KOPT-K1 (cell line): Measurements from ENCODE around the gene LRRN4.
"Not testable (repeated sequence)": the region's sequence is repeated elsewhere in the genome, so short reads cannot be mapped to it uniquely, and the experiment has no call there.

ENCODE experiments used
- H3K27ac ChIP-seq: fragments of 200-600 bp; sonication (generic); 2 replicates; pipeline ENCODE4 v1.5.1; 2016; ENCODE audit warnings: antibody characterized with exemption, mild to moderate bottlenecking, low read depth, low read length; ENCODE audit not compliant: poor library complexity, severe bottlenecking
- H3K36me3 ChIP-seq: fragments of 200-600 bp; sonication (generic); 2 replicates; pipeline ENCODE4 v1.5.1; 2017; ENCODE audit warnings: antibody characterized with exemption, mild to moderate bottlenecking, low read length, moderate library complexity; ENCODE audit not compliant: insufficient read depth
- H3K9me3 ChIP-seq: fragments of 200-600 bp; sonication (generic); 2 replicates; pipeline ENCODE4 v1.5.1; 2017; ENCODE audit warnings: antibody characterized with exemption, low read length, mild to moderate bottlenecking; ENCODE audit not compliant: insufficient read depth, poor library complexity, severe bottlenecking

The LRRN4 gene

GRCh38 chr20:6048391-6048790 lies 5.5 kb downstream of the LRRN4 start:
- Histone ChIP-seq H3K27ac (no peak overlapping the region), H3K9me3 (no peaks in the 10 kb centered on the region), H3K36me3 (no peaks in the 10 kb centered on the region)

GRCh38 chr20:6046432-6046831 lies 7.4 kb downstream of the LRRN4 start:
- Histone ChIP-seq H3K27ac (no peak overlapping the region), H3K36me3 (peaks cover 12% of the 10 kb centered on the region; the same call in 1 of the 2 replicates), H3K9me3 (no peaks in the 10 kb centered on the region)

- H3K9me3 ChIP-seq, result no peaks in the 10 kb centered on the region
- peaks cover 20% of the 10 kb centered on the region for H3K36me3 ChIP-seq
Observed at GRCh38 chr20:6045566-6045965, 8.3 kb downstream of the LRRN4 start.

GRCh38 chr20:6044115-6044514 lies 9.7 kb downstream of the LRRN4 start:
- Histone ChIP-seq H3K36me3 (peaks cover 35% of the 10 kb centered on the region), H3K9me3 (no peaks in the 10 kb centered on the region), H3K27ac (no peak overlapping the region)

More at GRCh38 chr20:6045566-6045965, 8.3 kb downstream of the LRRN4 start:
- no peak overlapping the region for H3K27ac ChIP-seq

- H3K36me3 ChIP-seq, result peaks cover 57% of the 10 kb centered on the region
- H3K9me3 ChIP-seq, result no peaks in the 10 kb centered on the region
- no peak overlapping the region for H3K27ac ChIP-seq
Observed at GRCh38 chr20:6041808-6042265, 12.0 kb downstream of the LRRN4 start.

- Histone ChIP-seq H3K27ac (no peak overlapping the region), H3K36me3 (peaks cover 64% of the 10 kb centered on the region), H3K9me3 (no peaks in the 10 kb centered on the region)
Observed at GRCh38 chr20:6040958-6041807, 12.7 kb downstream of the LRRN4 start.

GRCh38 chr20:6040540-6040939 lies 13.3 kb downstream of the LRRN4 start:
- Histone ChIP-seq H3K27ac (no peak overlapping the region), H3K9me3 (no peaks in the 10 kb centered on the region), H3K36me3 (peaks cover 69% of the 10 kb centered on the region)

- peaks cover 76% of the 10 kb centered on the region for H3K36me3 ChIP-seq
- no peak overlapping the region for H3K27ac ChIP-seq
- H3K9me3 ChIP-seq, result no peaks in the 10 kb centered on the region
Observed at GRCh38 chr20:6039766-6040165, 14.1 kb downstream of the LRRN4 start.

- H3K9me3 ChIP-seq, result no peaks in the 10 kb centered on the region
- H3K27ac ChIP-seq, result no peak overlapping the region
- peaks cover 91% of the 10 kb centered on the region for H3K36me3 ChIP-seq
Observed at GRCh38 chr20:6038256-6038655, 15.6 kb downstream of the LRRN4 start.

- H3K9me3 ChIP-seq, result no peaks in the 10 kb centered on the region
- no peak overlapping the region for H3K27ac ChIP-seq
- peaks cover 95% of the 10 kb centered on the region for H3K36me3 ChIP-seq
Observed at GRCh38 chr20:6037082-6037481, 16.8 kb downstream of the LRRN4 start.

GRCh38 chr20:6036213-6036612 lies 17.6 kb downstream of the LRRN4 start:
- peaks cover 89% of the 10 kb centered on the region for H3K36me3 ChIP-seq
- no peaks in the 10 kb centered on the region for H3K9me3 ChIP-seq

GRCh38 chr20:6034134-6034969 lies 19.5 kb downstream of the LRRN4 start:
- Histone ChIP-seq H3K9me3 (no peaks in the 10 kb centered on the region), H3K36me3 (peaks cover 71% of the 10 kb centered on the region), H3K27ac (no peak overlapping the region)

More at GRCh38 chr20:6036213-6036612, 17.6 kb downstream of the LRRN4 start:
- H3K27ac ChIP-seq, result no peak overlapping the region

- not testable (repeated sequence) for H3K9me3 ChIP-seq
- H3K36me3 ChIP-seq, result peaks cover 56% of the 10 kb centered on the region
Observed at GRCh38 chr20:6032907-6033306, 21.0 kb downstream of the LRRN4 start.

GRCh38 chr20:6030453-6031080 lies 23.3 kb downstream of the LRRN4 start:
- Histone ChIP-seq H3K27ac (no peak overlapping the region), H3K36me3 (peaks cover 50% of the 10 kb centered on the region), H3K9me3 (no peaks in the 10 kb centered on the region)

More at GRCh38 chr20:6032907-6033306, 21.0 kb downstream of the LRRN4 start:
- H3K27ac ChIP-seq, result not testable (repeated sequence)

- H3K9me3 ChIP-seq, result peaks cover 7% of the 10 kb centered on the region
- peak overlapping the region; percentile 36 for H3K27ac ChIP-seq
- peaks cover 51% of the 10 kb centered on the region for H3K36me3 ChIP-seq
Observed at GRCh38 chr20:6029538-6029937, 24.3 kb downstream of the LRRN4 start.
